GM13977 (cell line): ENCODE results near the gene SLC16A11.
A peak's percentile ranks its signal among the peaks of the same experiment; 100 is the strongest.

Experiments used
- DNase-seq: peaks from one replicate; pipeline ENCODE4 v3.0.0; 2012; ENCODE audit warnings: low spot score
- in situ Hi-C: fragments of 300-500 bp; cut with MboI; formaldehyde crosslinking; loops from one replicate; pipeline ENCODE4 v1.12.0; 2022; ENCODE audit warnings: low sequenced_read_pairs, low pct_unique_long_range_greater_than_20kb, mixed read lengths, inconsistent platforms; ENCODE audit not compliant: unreplicated experiment
- TF ChIP-seq, protein P1 (sequence below): IDR thresholded peaks from 2 replicates; pipeline ENCODE4 v1.5.1; 2012; ENCODE audit warnings: mild to moderate bottlenecking, control low read depth; ENCODE audit not compliant: insufficient read depth; ENCODE audit errors: extremely low read depth, missing control alignments

The SLC16A11 gene

DNA sequence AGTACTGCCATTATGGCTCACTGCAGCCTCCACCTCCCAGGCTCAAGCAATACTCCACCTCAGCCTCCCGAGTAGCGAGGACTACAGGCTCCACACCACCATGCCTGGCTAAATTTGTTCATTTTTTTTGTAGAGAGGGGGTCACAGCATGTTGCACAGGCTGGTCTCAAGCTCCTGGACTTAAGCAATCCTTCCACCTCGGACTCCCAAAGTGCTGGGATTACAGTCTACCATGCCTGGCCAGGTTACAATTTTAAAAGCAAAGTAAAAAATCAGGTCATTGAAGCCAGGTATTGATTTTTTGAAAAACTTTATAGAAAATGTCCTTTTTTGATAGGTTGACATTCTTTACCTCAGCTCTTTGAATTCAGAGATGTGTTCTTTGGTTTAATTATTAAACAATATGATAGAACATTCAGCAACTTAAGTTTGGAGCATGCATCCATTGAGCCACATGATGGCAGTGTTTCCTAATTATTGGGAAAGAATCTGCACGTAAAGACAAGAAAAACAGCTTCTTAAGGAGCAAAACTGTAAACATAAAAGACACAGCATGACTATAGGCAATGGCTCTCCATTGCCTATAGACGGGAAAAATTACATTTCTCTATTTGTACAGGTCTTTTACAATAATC is 1.7 kb upstream of the SLC16A11 start:
- in situ Hi-C loops, result no loop called here
- DNase-seq, result peak; percentile 60
- TF ChIP-seq, protein P1, sequence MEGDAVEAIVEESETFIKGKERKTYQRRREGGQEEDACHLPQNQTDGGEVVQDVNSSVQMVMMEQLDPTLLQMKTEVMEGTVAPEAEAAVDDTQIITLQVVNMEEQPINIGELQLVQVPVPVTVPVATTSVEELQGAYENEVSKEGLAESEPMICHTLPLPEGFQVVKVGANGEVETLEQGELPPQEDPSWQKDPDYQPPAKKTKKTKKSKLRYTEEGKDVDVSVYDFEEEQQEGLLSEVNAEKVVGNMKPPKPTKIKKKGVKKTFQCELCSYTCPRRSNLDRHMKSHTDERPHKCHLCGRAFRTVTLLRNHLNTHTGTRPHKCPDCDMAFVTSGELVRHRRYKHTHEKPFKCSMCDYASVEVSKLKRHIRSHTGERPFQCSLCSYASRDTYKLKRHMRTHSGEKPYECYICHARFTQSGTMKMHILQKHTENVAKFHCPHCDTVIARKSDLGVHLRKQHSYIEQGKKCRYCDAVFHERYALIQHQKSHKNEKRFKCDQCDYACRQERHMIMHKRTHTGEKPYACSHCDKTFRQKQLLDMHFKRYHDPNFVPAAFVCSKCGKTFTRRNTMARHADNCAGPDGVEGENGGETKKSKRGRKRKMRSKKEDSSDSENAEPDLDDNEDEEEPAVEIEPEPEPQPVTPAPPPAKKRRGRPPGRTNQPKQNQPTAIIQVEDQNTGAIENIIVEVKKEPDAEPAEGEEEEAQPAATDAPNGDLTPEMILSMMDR, result peak; percentile 69

DNA sequence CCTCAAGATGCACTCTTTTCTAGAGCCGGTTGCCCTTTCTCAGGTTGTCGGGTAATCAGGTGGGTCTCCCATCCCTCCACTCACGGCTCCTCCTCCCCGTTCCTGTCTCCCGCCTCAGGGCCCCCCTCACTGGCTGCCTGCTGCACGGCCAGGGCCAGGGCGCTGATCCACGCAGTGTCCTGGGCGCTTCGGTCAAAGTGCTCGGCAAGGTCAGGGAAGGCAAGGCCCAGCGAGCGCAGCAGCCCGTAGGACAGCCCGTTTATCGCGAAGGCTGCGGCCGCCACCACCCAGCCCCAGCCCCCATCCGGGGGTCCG is 753 bp downstream of the SLC16A11 start:
- TF ChIP-seq, protein P1, result no peak
- no peak for DNase-seq
- in situ Hi-C loops, result no loop called here

DNA sequence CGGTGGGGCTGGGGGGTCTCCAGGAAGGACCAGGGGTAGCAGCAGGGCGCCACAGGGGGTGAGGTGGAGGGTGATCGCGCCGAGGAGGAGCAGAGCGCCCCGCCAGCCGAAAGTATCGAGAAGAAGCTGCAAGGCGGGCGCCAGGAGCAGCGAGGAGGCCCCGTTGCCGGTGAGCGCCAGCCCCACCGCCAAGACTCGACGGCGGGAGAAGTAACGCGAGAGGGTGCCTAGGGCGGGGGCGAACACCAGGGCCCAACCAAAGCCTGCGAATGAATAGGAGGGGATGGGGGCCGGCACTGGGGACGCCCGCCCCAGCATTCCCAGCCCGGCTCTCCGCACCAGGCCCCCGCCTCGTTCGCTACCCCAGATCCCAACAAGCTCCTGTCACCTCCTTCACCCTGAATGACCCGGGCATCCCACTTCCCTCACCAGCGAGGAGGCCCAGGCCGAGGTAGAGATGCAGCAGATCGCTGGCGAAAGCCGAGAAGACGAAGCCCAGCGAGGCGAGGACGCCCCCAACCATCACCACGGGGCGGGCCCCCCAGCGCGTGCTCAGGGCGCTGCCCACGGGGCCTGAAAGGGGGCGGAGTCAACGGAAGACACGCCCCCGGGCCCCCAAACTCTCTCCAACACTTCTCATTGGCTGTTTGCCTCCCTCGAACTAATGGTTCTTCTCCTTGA is 1.3 kb downstream of the SLC16A11 start:
- in situ Hi-C loops, result no loop called here

DNA sequence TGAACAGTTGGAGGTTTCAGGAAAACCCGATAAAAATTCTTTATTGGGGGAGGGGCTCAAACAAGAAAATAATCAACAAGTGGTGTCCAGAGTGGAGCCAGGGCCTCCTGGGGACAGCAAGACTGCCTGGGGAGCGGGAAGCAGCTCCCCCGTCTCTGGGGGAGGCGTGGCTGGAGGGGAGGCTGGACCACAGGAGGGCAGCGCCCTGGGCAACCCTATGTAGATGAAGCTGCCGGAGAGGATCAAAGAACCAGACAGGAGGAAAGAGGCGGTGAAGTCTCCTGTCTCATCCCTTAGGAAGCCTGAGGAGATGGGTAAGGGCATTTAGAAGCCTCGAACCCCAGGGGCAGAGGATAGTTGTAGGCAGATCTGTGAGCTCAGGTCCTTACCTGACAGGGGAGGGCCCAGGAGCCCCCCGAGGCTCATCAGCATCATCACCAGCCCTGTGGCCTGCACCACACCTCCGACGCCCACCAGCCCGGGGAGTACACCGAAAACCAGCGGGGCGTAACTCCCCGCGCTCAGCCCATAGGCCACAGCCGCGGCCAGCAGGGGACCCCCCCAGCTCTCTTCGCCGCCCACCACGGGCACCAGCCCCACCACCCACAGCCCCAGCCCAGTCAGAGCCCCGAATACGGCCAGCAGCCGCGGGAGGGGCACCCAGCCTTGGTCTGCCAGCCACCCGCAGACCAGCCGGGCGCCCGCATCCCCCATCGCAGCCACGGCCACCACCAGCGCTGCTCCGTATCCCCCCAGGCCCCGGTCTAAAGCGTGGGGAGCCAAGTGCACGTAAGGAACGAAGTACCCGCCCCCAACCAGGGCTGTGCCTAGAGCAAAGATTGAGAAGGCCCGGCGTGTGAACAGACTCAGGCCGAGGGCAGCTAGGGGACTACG is 2.0 kb downstream of the SLC16A11 start:
- TF ChIP-seq, protein P1, result no peak
- DNase-seq, result peak; percentile 64
- in situ Hi-C loops, result no loop called here

More for the DNA sequence above, 1.3 kb downstream of the SLC16A11 start:
- peak; percentile 76 for DNase-seq
- TF ChIP-seq, protein P1, result no peak

DNA sequence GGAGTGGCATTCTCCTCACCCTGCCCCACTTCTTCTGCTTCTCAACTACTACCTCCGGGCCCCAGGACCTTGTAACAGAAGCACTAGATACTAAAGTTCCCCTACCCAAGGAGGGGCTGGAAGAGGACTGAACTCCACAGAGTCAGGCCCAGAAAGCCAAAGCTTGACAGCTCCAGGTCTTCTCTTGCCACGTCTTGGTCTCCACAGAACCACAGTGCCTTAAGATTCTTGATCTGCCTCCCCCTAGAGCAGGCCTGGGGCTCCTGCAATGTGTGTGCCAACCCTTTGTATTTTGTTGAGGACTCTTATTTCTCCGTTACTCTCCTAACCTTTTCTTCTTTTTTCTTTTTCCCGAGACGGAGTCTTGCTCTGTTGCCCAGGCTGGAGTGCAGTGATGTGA is 4.1 kb downstream of the SLC16A11 start:
- TF ChIP-seq, protein P1, result no peak
- in situ Hi-C loops, result no loop called here
- no peak for DNase-seq

DNA sequence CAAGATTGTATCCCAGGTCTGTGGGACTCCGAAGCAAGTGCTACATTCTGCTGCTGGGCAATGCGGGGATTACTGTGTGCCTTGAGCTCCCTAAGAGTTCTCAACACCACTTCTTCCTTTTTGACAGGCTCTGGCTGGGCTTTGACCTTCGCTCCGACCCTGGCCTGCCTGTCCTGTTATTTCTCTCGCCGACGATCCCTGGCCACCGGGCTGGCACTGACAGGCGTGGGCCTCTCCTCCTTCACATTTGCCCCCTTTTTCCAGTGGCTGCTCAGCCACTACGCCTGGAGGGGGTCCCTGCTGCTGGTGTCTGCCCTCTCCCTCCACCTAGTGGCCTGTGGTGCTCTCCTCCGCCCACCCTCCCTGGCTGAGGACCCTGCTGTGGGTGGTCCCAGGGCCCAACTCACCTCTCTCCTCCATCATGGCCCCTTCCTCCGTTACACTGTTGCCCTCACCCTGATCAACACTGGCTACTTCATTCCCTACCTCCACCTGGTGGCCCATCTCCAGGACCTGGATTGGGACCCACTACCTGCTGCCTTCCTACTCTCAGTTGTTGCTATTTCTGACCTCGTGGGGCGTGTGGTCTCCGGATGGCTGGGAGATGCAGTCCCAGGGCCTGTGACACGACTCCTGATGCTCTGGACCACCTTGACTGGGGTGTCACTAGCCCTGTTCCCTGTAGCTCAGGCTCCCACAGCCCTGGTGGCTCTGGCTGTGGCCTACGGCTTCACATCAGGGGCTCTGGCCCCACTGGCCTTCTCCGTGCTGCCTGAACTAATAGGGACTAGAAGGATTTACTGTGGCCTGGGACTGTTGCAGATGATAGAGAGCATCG is 5.6 kb downstream of the SLC16A11 start:
- in situ Hi-C loops, result no loop called here
- DNase-seq, result no peak
- TF ChIP-seq, protein P1, result peak; percentile 20
